K562 (cell line): ENCODE results near the gene BLOC1S3. TPM values are rescaled to one million over a fixed set of nuclear protein-coding genes. Genes with fewer than 3 reads are reported as not detected.

Source experiments
- E2F6 ChIP-seq, 2 experiments: IDR thresholded peaks; 2 replicates each; pipeline ENCODE4 v1.6.1; 2011; ENCODE audit warnings: borderline replicate concordance in 1 of 2, control low read depth in 1 of 2, low read depth in 1 of 2, low read length in 1 of 2, mild to moderate bottlenecking in 1 of 2, mixed read lengths in 1 of 2, moderate library complexity in 1 of 2; ENCODE audit not compliant: insufficient read depth in 1 of 2, insufficient read length in 1 of 2, poor library complexity in 1 of 2, severe bottlenecking in 1 of 2; ENCODE audit errors: extremely low read depth in 1 of 2
- MEF2D ChIP-seq: conservative IDR thresholded peaks from 2 replicates; pipeline ENCODE4 v1.6.1; 2016; ENCODE audit warnings: low read depth, missing genetic modification characterization, missing compliant biosample characterization
- NBN ChIP-seq: fragments of 450-650 bp; IDR thresholded peaks from 2 replicates; pipeline ENCODE4 v1.6.1; 2016; ENCODE audit warnings: low read depth, mild to moderate bottlenecking
- NFE2L1 ChIP-seq: fragments of 450-650 bp; IDR thresholded peaks from 2 replicates; pipeline ENCODE4 v1.6.1; 2016; ENCODE audit warnings: missing genetic modification characterization, low read depth, mild to moderate bottlenecking, missing compliant biosample characterization, moderate library complexity, borderline replicate concordance
- NFIX ChIP-seq: fragments of 250-450 bp; sonication (Bioruptor Pico); IDR thresholded peaks from 2 replicates; pipeline ENCODE4 v1.4.0; 2020; ENCODE audit warnings: low read depth, mild to moderate bottlenecking, moderate library complexity
- RBBP5 ChIP-seq: fragments of 200-600 bp; sonication (generic); IDR thresholded peaks from 2 replicates; pipeline ENCODE4 v1.6.1; 2012; ENCODE audit warnings: borderline replicate concordance, mild to moderate bottlenecking, low read length, control low read depth, inconsistent platforms; ENCODE audit not compliant: insufficient read depth, poor library complexity, severe bottlenecking
- TBL1XR1 ChIP-seq, 2 experiments: IDR thresholded peaks; 2 replicates each; pipeline ENCODE4 v1.6.1; 2012; ENCODE audit warnings: improper control_type of control experiment in 2 of 2, low read length in 2 of 2, mild to moderate bottlenecking in 1 of 2
- TRIM28 ChIP-seq: fragments of 450-650 bp; IDR thresholded peaks from 2 replicates; pipeline ENCODE4 v1.6.1; 2017
- TSHZ1 ChIP-seq: fragments of 250-450 bp; sonication (Bioruptor Pico); IDR thresholded peaks from 2 replicates; pipeline ENCODE4 v1.4.0; 2020; ENCODE audit warnings: mild to moderate bottlenecking, moderate library complexity
- U2AF2 ChIP-seq: fragments of 200-400 bp; formaldehyde crosslinking; optimal IDR thresholded peaks from 2 replicates; pipeline ENCODE3; 2017; ENCODE audit warnings: low read depth, mild to moderate bottlenecking, low read length
- ZBTB7A ChIP-seq: IDR thresholded peaks from 2 replicates; pipeline ENCODE4 v1.6.1; 2011; ENCODE audit warnings: low read depth, mild to moderate bottlenecking, low read length, moderate library complexity, borderline replicate concordance; ENCODE audit not compliant: control insufficient read depth
- ZNF274 ChIP-seq: IDR thresholded peaks from 2 replicates; pipeline ENCODE4 v1.6.1; 2011; ENCODE audit warnings: low read depth, mild to moderate bottlenecking, low read length, moderate library complexity, borderline replicate concordance
- ZNF318 ChIP-seq, 2 experiments: fragments of 450-650 bp; IDR thresholded peaks; 2 replicates each; pipeline ENCODE4 v1.6.1; 2016; ENCODE audit warnings: mild to moderate bottlenecking in 2 of 2, borderline replicate concordance in 1 of 2, low read depth in 1 of 2, moderate library complexity in 1 of 2
- polyA plus RNA-seq, 8 experiments: library from polyadenylated mRNA; depleted of rRNA in 4 of 8; stranded (reverse) in 5 of 8; unstranded in 3 of 8; fragments of >200 nt; fragmentation: Nextera tagmentation in 2 of 8; fragmentation: Illumina TruSeq in 1 of 8; extraction: Ambion mirVana in 2 of 8; extraction: Trizol in 1 of 8; gene quantifications; 2 replicates each; pipeline versions ENCODE4 v1.2.1 to v1.2.3, GENCODE V29; 2011 to 2014; ENCODE audit warnings: inconsistent platforms in 1 of 8, missing spikeins in 1 of 8
- total RNA-seq, 7 experiments: library from RNA; depleted of rRNA in 6 of 7; stranded (reverse); fragments of >200 nt in 6 of 7; fragmentation: Illumina TruSeq in 2 of 7; extraction: Trizol in 2 of 7; gene quantifications; 2 replicates each; pipeline versions ENCODE4 v1.2.1 to v1.2.3, GENCODE V29; 2011 to 2021; ENCODE audit warnings: low replicate concordance in 1 of 7

BLOC1S3 gene
- total and polyA plus RNA-seq, 9 of the 15 experiments (the other 6 are each of a cell fraction or from before 2014, with no cell fraction given) = 3.9 to 20.2 (median 10.4) TPM

GRCh38 chr19:45164577-45165335 is 13.8 kb upstream of the BLOC1S3 start (continued):
- TF ChIP-seq ZNF318 (IDR thresholded peaks at IDR 0.05; ENCODE audit: borderline replicate concordance in 1 of 2, low read depth in 1 of 2) = no peak
- TF ChIP-seq RBBP5 = no peak
- no peak for TF ChIP-seq TSHZ1
- TF ChIP-seq E2F6 (IDR thresholded peaks at IDR 0.05; ENCODE audit: borderline replicate concordance in 1 of 2, extremely low read depth in 1 of 2, insufficient read depth in 1 of 2, insufficient read length in 1 of 2, low read depth in 1 of 2, low read length in 1 of 2, poor library complexity in 1 of 2, severe bottlenecking in 1 of 2) = no peak
- no peak for TF ChIP-seq TRIM28
- TF ChIP-seq U2AF2 = no peak
- TF ChIP-seq NFIX (CRISPR knock-in tag) = no peak
- no peak for TF ChIP-seq NBN
- TF ChIP-seq ZBTB7A = peak; percentile 18; the same call in 1 of the 2 replicates
- no peak for TF ChIP-seq TBL1XR1 (IDR thresholded peaks at IDR 0.05; ENCODE audit: low read length in 2 of 2)
- TF ChIP-seq NFE2L1 (tag) = no peak
- TF ChIP-seq MEF2D (tag) = no peak
- TF ChIP-seq ZNF274 = no peak
